Lower leg skin (tissue), 3 donors: Measurements from ENCODE around the gene CRACR2A.

Experiments
- POLR2A ChIP-seq, 2 donors: fragments of 450-650 bp; IDR thresholded peaks; one replicate each; pipeline ENCODE4 v1.6.1; 2016 to 2017; ENCODE audit warnings: antibody characterized with exemption in 2 of 2, mild to moderate bottlenecking in 1 of 2, moderate library complexity in 1 of 2
- TF ChIP-seq, protein P1 (sequence below), 3 donors: fragments of 450-650 bp; IDR thresholded peaks; one replicate each; pipeline ENCODE4 v1.5.1; 2016; ENCODE audit warnings: antibody characterized with exemption in 3 of 3, mild to moderate bottlenecking in 3 of 3, moderate library complexity in 2 of 3

DNA sequence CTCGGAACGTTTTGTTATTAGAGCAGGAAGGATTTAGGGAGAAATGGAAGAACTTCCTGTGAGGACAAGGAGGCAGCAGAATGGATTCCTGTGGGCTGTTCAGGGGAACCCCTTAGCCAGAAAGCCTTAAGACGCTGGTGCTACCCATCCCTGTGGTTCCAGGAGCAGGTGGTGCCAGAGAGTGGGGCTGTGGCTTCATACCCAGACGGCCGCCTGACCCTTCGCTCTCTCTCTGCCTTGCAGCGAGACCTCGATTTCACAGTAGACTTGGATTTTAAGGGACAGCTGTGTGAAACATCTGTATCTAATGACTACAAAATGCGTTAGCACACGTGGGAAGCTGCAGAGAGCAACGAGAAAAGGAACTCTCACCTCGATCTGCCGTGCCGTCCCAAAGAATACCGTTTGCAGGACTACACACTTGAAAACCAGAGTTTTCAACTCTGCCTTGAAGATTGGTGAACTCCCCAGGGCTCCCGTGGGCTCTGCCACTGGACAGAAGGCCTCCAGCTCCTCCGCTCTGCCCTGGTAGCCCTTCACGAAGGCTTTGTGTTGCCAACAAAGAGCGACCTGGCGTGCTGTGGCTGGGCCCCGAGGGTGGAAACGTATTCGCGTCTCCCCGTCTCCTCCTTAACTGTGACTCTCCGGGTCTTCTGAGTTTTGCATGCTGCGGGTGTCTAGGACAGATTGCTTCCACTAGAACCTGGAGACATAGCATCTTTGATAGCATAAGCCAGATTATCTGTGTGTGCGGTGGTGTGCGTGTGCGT lies 159.9 kb downstream of the CRACR2A start:
- TF ChIP-seq, protein P1, sequence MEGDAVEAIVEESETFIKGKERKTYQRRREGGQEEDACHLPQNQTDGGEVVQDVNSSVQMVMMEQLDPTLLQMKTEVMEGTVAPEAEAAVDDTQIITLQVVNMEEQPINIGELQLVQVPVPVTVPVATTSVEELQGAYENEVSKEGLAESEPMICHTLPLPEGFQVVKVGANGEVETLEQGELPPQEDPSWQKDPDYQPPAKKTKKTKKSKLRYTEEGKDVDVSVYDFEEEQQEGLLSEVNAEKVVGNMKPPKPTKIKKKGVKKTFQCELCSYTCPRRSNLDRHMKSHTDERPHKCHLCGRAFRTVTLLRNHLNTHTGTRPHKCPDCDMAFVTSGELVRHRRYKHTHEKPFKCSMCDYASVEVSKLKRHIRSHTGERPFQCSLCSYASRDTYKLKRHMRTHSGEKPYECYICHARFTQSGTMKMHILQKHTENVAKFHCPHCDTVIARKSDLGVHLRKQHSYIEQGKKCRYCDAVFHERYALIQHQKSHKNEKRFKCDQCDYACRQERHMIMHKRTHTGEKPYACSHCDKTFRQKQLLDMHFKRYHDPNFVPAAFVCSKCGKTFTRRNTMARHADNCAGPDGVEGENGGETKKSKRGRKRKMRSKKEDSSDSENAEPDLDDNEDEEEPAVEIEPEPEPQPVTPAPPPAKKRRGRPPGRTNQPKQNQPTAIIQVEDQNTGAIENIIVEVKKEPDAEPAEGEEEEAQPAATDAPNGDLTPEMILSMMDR (IDR thresholded peaks at IDR 0.05) = no peak
- TF ChIP-seq POLR2A (IDR thresholded peaks at IDR 0.05) = no peak
